ENCODE measurements around the gene CENPP.

- TF ChIP-seq, protein P1, sequence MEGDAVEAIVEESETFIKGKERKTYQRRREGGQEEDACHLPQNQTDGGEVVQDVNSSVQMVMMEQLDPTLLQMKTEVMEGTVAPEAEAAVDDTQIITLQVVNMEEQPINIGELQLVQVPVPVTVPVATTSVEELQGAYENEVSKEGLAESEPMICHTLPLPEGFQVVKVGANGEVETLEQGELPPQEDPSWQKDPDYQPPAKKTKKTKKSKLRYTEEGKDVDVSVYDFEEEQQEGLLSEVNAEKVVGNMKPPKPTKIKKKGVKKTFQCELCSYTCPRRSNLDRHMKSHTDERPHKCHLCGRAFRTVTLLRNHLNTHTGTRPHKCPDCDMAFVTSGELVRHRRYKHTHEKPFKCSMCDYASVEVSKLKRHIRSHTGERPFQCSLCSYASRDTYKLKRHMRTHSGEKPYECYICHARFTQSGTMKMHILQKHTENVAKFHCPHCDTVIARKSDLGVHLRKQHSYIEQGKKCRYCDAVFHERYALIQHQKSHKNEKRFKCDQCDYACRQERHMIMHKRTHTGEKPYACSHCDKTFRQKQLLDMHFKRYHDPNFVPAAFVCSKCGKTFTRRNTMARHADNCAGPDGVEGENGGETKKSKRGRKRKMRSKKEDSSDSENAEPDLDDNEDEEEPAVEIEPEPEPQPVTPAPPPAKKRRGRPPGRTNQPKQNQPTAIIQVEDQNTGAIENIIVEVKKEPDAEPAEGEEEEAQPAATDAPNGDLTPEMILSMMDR (IDR thresholded peaks at IDR 0.05): no peak
- no peak for TF ChIP-seq EP300 (IDR thresholded peaks at IDR 0.05)
- no peak for TF ChIP-seq POLR2A (IDR thresholded peaks at IDR 0.05)
Measured at GRCh38 chr9:92402826-92403745, 77.3 kb downstream of the CENPP start.

Data from gastroesophageal sphincter (tissue), 3 donors.